AG09319 (cell line): ENCODE measurements around the gene RHOT1.

Experiments
- DNase-seq: peaks from one replicate; pipeline ENCODE4 v3.0.0-alpha.2; 2010; ENCODE audit warnings: low read depth; ENCODE audit errors: extremely low read depth
- TF ChIP-seq, protein P1 (sequence below): IDR thresholded peaks from 2 replicates; pipeline ENCODE4 v1.5.1; 2011; ENCODE audit warnings: low read depth, mild to moderate bottlenecking, inconsistent platforms, low read length, moderate library complexity

The RHOT1 gene

GRCh38 chr17:32266389-32267301, 124.3 kb downstream of the RHOT1 start:
- no peak for DNase-seq
- TF ChIP-seq, protein P1, sequence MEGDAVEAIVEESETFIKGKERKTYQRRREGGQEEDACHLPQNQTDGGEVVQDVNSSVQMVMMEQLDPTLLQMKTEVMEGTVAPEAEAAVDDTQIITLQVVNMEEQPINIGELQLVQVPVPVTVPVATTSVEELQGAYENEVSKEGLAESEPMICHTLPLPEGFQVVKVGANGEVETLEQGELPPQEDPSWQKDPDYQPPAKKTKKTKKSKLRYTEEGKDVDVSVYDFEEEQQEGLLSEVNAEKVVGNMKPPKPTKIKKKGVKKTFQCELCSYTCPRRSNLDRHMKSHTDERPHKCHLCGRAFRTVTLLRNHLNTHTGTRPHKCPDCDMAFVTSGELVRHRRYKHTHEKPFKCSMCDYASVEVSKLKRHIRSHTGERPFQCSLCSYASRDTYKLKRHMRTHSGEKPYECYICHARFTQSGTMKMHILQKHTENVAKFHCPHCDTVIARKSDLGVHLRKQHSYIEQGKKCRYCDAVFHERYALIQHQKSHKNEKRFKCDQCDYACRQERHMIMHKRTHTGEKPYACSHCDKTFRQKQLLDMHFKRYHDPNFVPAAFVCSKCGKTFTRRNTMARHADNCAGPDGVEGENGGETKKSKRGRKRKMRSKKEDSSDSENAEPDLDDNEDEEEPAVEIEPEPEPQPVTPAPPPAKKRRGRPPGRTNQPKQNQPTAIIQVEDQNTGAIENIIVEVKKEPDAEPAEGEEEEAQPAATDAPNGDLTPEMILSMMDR, result no peak

DNA sequence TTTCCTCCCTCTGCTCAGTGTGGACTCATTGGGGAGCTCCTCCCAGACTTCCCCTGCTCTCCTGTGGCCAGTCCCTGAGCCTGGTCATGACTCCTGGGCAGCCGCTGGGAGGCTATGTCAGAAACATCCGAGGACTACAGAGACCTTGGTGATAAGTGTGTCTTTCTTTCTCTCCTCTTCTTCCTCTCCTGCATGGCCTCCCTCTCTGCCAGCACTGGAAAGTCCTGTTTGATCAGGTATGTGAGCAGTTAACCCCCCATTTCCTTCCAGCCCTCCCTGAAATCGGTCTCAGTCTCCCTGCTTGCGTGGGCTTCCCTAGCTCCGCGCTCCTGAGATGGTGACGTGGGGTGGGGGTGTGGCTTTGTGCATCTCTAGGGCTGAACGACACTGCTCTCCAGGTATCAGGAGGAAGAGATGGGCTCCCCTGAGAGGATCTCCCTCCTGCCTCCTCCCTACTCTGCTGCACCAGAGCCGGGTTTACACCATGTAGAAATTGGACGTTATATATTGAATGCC, 125.4 kb downstream of the RHOT1 start:
- DNase-seq, result no peak
- TF ChIP-seq, protein P1, result no peak

- TF ChIP-seq, protein P1, result no peak
Observed at GRCh38 chr17:32268734-32269288, 126.5 kb downstream of the RHOT1 start.

GRCh38 chr17:32269377-32269776, 127.1 kb downstream of the RHOT1 start:
- DNase-seq, result no peak
- TF ChIP-seq, protein P1, result no peak

More at GRCh38 chr17:32268734-32269288, 126.5 kb downstream of the RHOT1 start:
- no peak for DNase-seq

DNA sequence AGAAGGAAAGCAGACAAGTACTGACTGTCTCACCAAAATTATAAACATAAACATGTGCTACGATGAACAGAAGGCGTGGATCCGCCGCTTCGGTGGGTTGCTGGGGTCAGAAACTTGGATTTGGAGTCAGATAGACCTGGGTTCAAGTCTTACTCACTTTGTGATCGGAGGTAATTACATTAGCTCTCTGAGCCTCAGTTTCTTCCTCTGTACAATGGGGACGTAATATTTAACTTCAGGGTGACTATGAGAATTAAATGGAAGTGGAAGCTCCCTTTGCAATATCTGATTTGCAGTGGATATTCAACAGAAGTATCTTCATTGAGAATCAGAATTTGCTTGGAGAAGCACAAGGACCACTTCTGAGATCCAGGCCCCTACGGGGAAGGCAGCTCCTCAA, 129.5 kb downstream of the RHOT1 start:
- no peak for DNase-seq
- TF ChIP-seq, protein P1, result no peak

- no peak for DNase-seq
- TF ChIP-seq, protein P1, result no peak
Observed at GRCh38 chr17:32274101-32274500, 131.8 kb downstream of the RHOT1 start.

- DNase-seq, result no peak
- TF ChIP-seq, protein P1, result no peak
Observed at GRCh38 chr17:32274643-32275042, 132.3 kb downstream of the RHOT1 start.
